ENCODE results near the gene ST8SIA5.
A peak's percentile ranks its signal among the peaks of the same experiment; 100 is the strongest.
"Not testable (repeated sequence)": the region's sequence is repeated elsewhere in the genome, so short reads cannot be mapped to it uniquely, and the experiment has no call there.

ST8SIA5 gene

GRCh38 chr18:46756559-46757201, at the start of gene ST8SIA5:
TSS of gene ST8SIA5 (minus strand) at chr18:46757053. CDS start at chr18:46756508, 545 bp downstream.
- DNase-seq, result peak in 1 of 2 experiments; percentile 65

GRCh38 chr18:46795945-46796344, 39.1 kb upstream of the ST8SIA5 start:
- not testable (repeated sequence) for DNase-seq

GRCh38 chr18:46794607-46795006, 37.8 kb upstream of the ST8SIA5 start:
- DNase-seq, result no peak

GRCh38 chr18:46793565-46793964, 36.7 kb upstream of the ST8SIA5 start:
- DNase-seq, result no peak

- DNase-seq, result no peak
These were observed 32.2 kb upstream of the ST8SIA5 start for GRCh38 chr18:46789088-46789487.

GRCh38 chr18:46787674-46788073, 30.8 kb upstream of the ST8SIA5 start:
- no peak for DNase-seq

GRCh38 chr18:46772357-46772756, 15.5 kb upstream of the ST8SIA5 start:
- DNase-seq, result no peak

- no peak for DNase-seq
These were observed 14.3 kb upstream of the ST8SIA5 start for GRCh38 chr18:46771141-46771540.

- DNase-seq, result no peak
These were observed 13.9 kb upstream of the ST8SIA5 start for GRCh38 chr18:46770708-46771107.

- DNase-seq, result no peak
These were observed 11.5 kb upstream of the ST8SIA5 start for GRCh38 chr18:46768166-46768921.

GRCh38 chr18:46767217-46767616, 10.4 kb upstream of the ST8SIA5 start:
- DNase-seq, result no peak

GRCh38 chr18:46764586-46764985, 7.7 kb upstream of the ST8SIA5 start:
- DNase-seq, result no peak

GRCh38 chr18:46761059-46761769, 4.4 kb upstream of the ST8SIA5 start:
- no peak for DNase-seq

GRCh38 chr18:46759890-46760289, 3.0 kb upstream of the ST8SIA5 start:
- DNase-seq, result no peak

GRCh38 chr18:46756025-46756558, 761 bp downstream of the ST8SIA5 start:
- DNase-seq, result peak in 1 of 2 experiments; percentile 7

- no peak for DNase-seq
These were observed 1.4 kb downstream of the ST8SIA5 start for GRCh38 chr18:46755315-46756024.

GRCh38 chr18:46754661-46755292, 2.1 kb downstream of the ST8SIA5 start:
- peak in 1 of 2 experiments; percentile 35 for DNase-seq

GRCh38 chr18:46754188-46754587, 2.7 kb downstream of the ST8SIA5 start:
- no peak for DNase-seq

GRCh38 chr18:46751882-46752281, 5.0 kb downstream of the ST8SIA5 start:
- no peak for DNase-seq

GRCh38 chr18:46750626-46751025, 6.2 kb downstream of the ST8SIA5 start:
- DNase-seq, result no peak

GRCh38 chr18:46748466-46748865, 8.4 kb downstream of the ST8SIA5 start:
- no peak for DNase-seq

GRCh38 chr18:46740046-46740445, 16.8 kb downstream of the ST8SIA5 start:
- no peak for DNase-seq

Measured in NCI-H526 (cell line).